Tibial nerve (tissue), 4 donors: ENCODE measurements around the gene EIF5A. TPM values are rescaled to one million over a fixed set of nuclear protein-coding genes. Genes with fewer than 3 reads are reported as not detected.

Source experiments
- DNase-seq, 2 donors: peaks; one replicate each; pipeline ENCODE4 v3.0.0-alpha.2; 2019; ENCODE audit warnings: low spot score in 2 of 2
- H3K27ac ChIP-seq, 4 donors: fragments of 200-600 bp; sonication (generic) in 3 of 4; one replicate each; pipeline ENCODE4 v1.5.1; 2017 to 2019; ENCODE audit warnings: mild to moderate bottlenecking in 1 of 4
- H3K27me3 ChIP-seq, 2 donors: fragments of 200-600 bp; sonication (generic) in 1 of 2; one replicate each; pipeline versions ENCODE4 v1.5.1 to v1.6.0; 2017 to 2019
- H3K36me3 ChIP-seq, 3 donors: fragments of 200-600 bp; sonication (generic); one replicate each; pipeline ENCODE4 v1.5.1; 2018 to 2019
- H3K4me1 ChIP-seq, 4 donors: fragments of 200-600 bp; sonication (generic) in 3 of 4; one replicate each; pipeline ENCODE4 v1.5.1; 2017 to 2019
- H3K4me3 ChIP-seq, 4 donors: fragments of 200-600 bp; sonication (generic) in 3 of 4; one replicate each; pipeline ENCODE4 v1.5.1; 2017 to 2019; ENCODE audit warnings: mild to moderate bottlenecking in 1 of 4, moderate library complexity in 1 of 4
- H3K9me3 ChIP-seq, 4 donors: fragments of 200-600 bp; sonication (generic) in 3 of 4; one replicate each; pipeline ENCODE4 v1.5.1; 2017 to 2019
- EP300 ChIP-seq, 2 donors: sonication (generic); formaldehyde crosslinking; IDR thresholded peaks; one replicate each; pipeline ENCODE4 v1.6.1; 2017; ENCODE audit warnings: antibody characterized with exemption in 2 of 2, mild to moderate bottlenecking in 1 of 2
- POLR2A ChIP-seq, 2 donors: fragments of 450-650 bp; IDR thresholded peaks; one replicate each; pipeline ENCODE4 v1.6.1; 2017; ENCODE audit warnings: antibody characterized with exemption in 2 of 2, mild to moderate bottlenecking in 2 of 2, moderate library complexity in 2 of 2
- WGBS, 2 donors: methylation state at CpG; one replicate each; pipeline ENCODE4 v1.1.5; 2018; 5-methylcytosine and 5-hydroxymethylcytosine counted together
- total RNA-seq, 4 donors: library from RNA; depleted of rRNA; stranded (reverse); fragments of >200 nt; gene quantifications; one replicate each; pipeline ENCODE4 v1.1.0, GENCODE V29; 2016
- TF ChIP-seq, protein P1 (sequence below), 5 experiments: fragments of 200-600 bp in 3 of 5; fragments of 450-650 bp in 2 of 5; sonication (generic) in 3 of 5; IDR thresholded peaks; one replicate each; pipeline ENCODE4 v1.5.1; 2016 to 2019; ENCODE audit warnings: antibody characterized with exemption in 5 of 5, mild to moderate bottlenecking in 3 of 5, moderate library complexity in 2 of 5

The EIF5A gene
- total RNA-seq, 4 donors from 2014 or later = 106 to 278 (median 132) TPM

DNA sequence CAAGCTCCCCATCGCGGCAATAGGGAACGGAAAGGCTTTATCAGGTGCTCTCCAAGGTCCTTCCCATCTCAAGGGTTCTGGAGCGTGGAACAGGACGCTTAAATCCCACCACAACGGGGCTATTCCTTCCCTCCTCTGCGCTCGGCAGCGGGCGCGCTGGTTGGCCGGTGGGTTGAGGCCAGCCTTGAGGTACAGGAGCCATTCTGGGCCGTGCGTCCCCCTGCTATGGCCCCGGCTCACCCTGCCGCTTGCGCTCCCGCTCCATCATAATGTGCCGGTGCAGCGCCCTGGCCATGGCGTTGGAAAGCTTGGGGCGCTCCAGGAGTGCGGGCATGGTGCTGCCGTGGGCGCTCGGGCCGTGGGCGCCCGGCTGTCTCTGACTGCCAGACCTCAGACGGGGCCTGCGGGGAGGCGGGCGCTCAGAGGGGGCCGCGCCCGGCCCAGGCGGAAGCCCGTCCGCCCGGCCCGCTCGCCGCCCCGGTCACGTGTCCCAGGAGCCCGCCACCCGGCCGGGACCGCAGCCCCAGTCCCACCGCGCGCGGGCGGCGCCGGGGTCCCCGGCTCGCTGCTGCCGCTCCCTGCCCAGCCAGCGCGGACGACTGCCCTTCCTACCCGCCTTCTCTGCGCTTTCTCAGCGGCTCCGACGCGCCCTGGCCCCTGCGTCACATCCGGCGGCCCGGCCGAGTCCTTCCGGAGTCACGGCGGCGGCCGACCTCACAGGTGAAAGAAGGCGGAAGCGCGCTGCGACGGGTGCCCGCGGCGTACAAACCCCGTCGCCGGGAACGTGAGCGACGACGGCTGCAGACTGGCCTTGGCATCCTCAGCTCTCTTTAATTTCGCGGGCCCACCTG, 7.5 kb downstream of the EIF5A start, which contains the start of gene GPS2:
GPS2 (minus strand) TSS at position 642 of the 851 bp plus-strand sequence; CDS start at position 334, 308 bp downstream.
- no peaks in the 10 kb centered on the region for H3K27me3 ChIP-seq
- TF ChIP-seq EP300 (IDR thresholded peaks at IDR 0.05) (peak; percentile 82 to 96), POLR2A (IDR thresholded peaks at IDR 0.05) (peak; percentile 70 to 73)
- TF ChIP-seq, protein P1, sequence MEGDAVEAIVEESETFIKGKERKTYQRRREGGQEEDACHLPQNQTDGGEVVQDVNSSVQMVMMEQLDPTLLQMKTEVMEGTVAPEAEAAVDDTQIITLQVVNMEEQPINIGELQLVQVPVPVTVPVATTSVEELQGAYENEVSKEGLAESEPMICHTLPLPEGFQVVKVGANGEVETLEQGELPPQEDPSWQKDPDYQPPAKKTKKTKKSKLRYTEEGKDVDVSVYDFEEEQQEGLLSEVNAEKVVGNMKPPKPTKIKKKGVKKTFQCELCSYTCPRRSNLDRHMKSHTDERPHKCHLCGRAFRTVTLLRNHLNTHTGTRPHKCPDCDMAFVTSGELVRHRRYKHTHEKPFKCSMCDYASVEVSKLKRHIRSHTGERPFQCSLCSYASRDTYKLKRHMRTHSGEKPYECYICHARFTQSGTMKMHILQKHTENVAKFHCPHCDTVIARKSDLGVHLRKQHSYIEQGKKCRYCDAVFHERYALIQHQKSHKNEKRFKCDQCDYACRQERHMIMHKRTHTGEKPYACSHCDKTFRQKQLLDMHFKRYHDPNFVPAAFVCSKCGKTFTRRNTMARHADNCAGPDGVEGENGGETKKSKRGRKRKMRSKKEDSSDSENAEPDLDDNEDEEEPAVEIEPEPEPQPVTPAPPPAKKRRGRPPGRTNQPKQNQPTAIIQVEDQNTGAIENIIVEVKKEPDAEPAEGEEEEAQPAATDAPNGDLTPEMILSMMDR (IDR thresholded peaks at IDR 0.05) = peak in 2 of 5 experiments; percentile 33 to 45
- peak; percentile 88 for DNase-seq
- peaks cover 7 to 84% (median 31%) of the 10 kb centered on the region in 3 donors for H3K36me3 ChIP-seq
- peaks cover 0 to 54% (median 26%) of the 10 kb centered on the region in 4 donors for H3K4me1 ChIP-seq
- 0% methylated on average over 24 to 83 of the region's 95 CpGs for WGBS, 2 donors
- H3K4me3 ChIP-seq = peak within 1 kb of the TSS; percentile 83 to 95 (median 92)
- no peaks in the 10 kb centered on the region for H3K9me3 ChIP-seq
- H3K27ac ChIP-seq = peak within 1 kb of the TSS; percentile 89 to 96 (median 93)

DNA sequence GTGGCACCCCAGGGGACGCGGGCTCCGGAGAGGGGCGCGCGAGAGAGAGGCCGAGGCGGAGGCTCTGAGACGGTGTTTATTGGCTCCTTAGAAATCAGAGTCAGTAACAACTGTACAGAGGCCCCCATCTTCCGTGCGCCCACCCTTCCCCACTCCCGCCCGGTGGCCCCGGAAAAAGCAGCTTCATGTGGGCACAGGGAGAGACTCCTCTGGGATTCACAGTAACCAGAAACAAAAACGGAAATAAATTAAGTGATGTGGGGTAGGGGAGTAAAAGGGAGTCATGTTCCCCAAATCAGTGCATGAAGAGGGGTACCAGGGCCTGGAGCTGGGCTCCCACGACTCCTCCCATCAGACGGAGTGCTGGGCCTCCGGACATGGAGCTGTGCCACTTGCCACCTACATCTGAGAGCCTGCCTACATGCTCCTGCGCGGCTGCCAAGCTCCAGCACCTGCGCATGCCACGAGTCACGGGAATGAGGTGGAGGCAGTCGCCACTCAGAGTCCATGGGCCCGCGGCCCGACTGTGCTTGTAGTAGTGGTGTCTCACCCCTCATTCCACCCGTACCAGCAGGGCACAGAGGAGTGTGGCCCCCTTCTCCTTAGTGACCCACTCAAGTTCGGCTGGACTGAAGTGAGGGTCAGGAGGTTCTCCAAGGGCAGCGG, 8.3 kb downstream of the EIF5A start:
- H3K9me3 ChIP-seq = no peaks in the 10 kb centered on the region
- no peaks in the 10 kb centered on the region for H3K27me3 ChIP-seq
- peaks cover 9 to 84% (median 23%) of the 10 kb centered on the region in 3 donors for H3K36me3 ChIP-seq
- H3K27ac ChIP-seq = peak overlapping the region; percentile 89 to 96 (median 93)
- H3K4me1 ChIP-seq = peaks cover 0 to 47% (median 23%) of the 10 kb centered on the region in 4 donors
- peak overlapping the region; percentile 83 to 95 (median 92) for H3K4me3 ChIP-seq
- DNase-seq = no peak
- peak in 1 of 2 donors; percentile 2 for TF ChIP-seq EP300 (IDR thresholded peaks at IDR 0.05)
- TF ChIP-seq, protein P1 (IDR thresholded peaks at IDR 0.05) = no peak
- WGBS, 2 donors = 36 to 43% methylated on average over 18 to 30 of the region's 30 CpGs

DNA sequence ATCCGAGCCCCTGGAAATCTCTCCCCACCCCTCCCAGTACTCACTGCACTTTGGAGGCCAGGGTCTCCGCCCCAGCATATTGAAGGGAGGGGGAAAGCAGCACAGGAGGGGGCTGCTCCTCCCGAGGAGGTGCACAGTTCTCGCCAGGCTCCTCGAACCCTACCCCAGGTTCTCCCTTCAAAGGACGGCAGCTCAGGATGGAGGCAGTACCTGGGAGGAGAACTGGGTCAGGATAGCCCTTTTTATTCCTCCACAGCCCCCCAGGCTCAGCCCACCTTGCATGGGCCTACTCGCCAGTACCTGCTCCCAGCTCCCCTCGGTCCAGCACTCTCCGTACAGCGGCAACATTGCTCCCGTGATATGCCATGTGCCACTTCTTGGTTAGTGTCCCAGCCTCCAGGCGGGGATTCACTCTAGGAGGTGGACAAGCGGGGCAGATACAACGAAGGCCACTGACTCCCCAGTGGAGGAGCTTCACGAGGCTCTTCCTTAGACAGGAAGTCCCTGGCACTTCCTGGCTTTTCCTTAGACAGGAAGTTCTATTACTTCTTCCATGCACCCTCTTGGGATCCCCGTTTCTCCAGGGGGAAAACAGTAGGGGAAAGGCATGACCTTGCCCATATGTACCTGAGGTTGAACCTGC, 9.9 kb downstream of the EIF5A start:
- H3K9me3 ChIP-seq = no peaks in the 10 kb centered on the region
- DNase-seq = no peak
- no peak overlapping the region for H3K27ac ChIP-seq
- no peaks in the 10 kb centered on the region for H3K27me3 ChIP-seq
- H3K4me1 ChIP-seq = peaks cover 0 to 36% (median 23%) of the 10 kb centered on the region in 4 donors
- H3K4me3 ChIP-seq = no peak overlapping the region
- 85 to 88% methylated on average over 16 of the region's 16 CpGs for WGBS, 2 donors
- TF ChIP-seq POLR2A (IDR thresholded peaks at IDR 0.05) = no peak
- TF ChIP-seq, protein P1 (IDR thresholded peaks at IDR 0.05) = no peak
- TF ChIP-seq EP300 (IDR thresholded peaks at IDR 0.05) = no peak
- H3K36me3 ChIP-seq = peaks cover 10 to 84% (median 23%) of the 10 kb centered on the region in 3 donors

DNA sequence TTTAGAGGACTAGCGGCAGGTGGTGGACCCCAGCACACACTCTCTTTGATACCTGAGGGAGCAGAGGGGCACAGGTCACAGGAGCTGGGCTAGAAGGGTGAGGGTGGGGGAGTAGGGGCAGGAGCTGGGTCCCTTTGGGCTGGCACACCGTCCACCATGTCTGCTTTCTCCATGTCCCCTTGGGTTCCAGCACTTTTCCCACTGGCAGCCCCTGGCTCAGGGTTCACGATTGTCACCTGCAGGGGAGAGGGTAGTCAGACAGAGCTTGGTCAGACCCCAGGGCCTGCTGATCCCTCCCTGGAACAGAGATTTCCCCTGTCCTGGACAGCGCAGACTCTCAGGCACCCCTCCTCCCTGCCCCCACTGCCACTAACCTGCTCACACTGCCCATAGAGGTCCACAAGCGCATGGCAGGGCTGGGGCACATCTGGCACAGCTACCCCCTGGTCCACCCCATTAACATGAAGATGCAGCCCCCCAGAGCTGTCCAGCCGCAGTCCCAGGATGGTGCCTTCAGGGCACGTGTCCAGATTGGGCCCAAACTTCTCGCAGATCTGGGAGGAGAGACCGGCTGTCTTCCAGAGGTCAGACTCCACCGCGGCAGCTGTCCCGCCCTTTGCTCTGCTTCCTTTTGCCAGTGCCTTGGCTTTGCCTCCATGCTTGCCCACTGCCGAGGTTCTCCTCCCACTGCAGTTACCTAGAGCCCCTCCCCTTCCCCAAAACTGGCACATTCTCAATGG, 10.9 kb downstream of the EIF5A start:
- no peaks in the 10 kb centered on the region for H3K27me3 ChIP-seq
- no peak for DNase-seq
- peaks cover 8 to 84% (median 26%) of the 10 kb centered on the region in 3 donors for H3K36me3 ChIP-seq
- 89 to 91% methylated on average over 10 of the region's 13 CpGs for WGBS, 2 donors
- no peak overlapping the region for H3K27ac ChIP-seq
- H3K9me3 ChIP-seq = no peaks in the 10 kb centered on the region
- TF ChIP-seq POLR2A (IDR thresholded peaks at IDR 0.05) (no peak), EP300 (IDR thresholded peaks at IDR 0.05) (no peak)
- TF ChIP-seq, protein P1 (IDR thresholded peaks at IDR 0.05) = no peak
- H3K4me3 ChIP-seq = no peak overlapping the region
- peaks cover 0 to 25% (median 17%) of the 10 kb centered on the region in 4 donors for H3K4me1 ChIP-seq
